SU-DHL-6 (cell line): ENCODE data around the gene GARIN5B.

Source experiments
- H2AFZ ChIP-seq: fragments of 200-600 bp; sonication (generic); 2 replicates; pipeline ENCODE4 v1.6.1; 2014; ENCODE audit warnings: low read depth, mild to moderate bottlenecking, moderate library complexity, mixed read lengths, antibody characterized with exemption, low read length; ENCODE audit not compliant: severe bottlenecking
- H3F3A ChIP-seq: fragments of 200-600 bp; shearing (Covaris generic); 2 replicates; pipeline ENCODE4 v1.6.0; 2016; ENCODE audit warnings: antibody characterized with exemption, mild to moderate bottlenecking; ENCODE audit not compliant: insufficient read depth
- H3K27ac ChIP-seq: fragments of 200-600 bp; sonication (generic); 2 replicates; pipeline ENCODE4 v1.5.1; 2016; ENCODE audit warnings: low read depth, mild to moderate bottlenecking, low read length, moderate library complexity, mixed read lengths
- H3K27me3 ChIP-seq: fragments of 200-600 bp; sonication (generic), shearing (Covaris generic); 2 replicates; pipeline ENCODE4 v1.6.0; 2014; ENCODE audit warnings: mild to moderate bottlenecking, low read length
- H3K36me3 ChIP-seq: fragments of 200-600 bp; sonication (generic); 2 replicates; pipeline ENCODE4 v1.6.1; 2014; ENCODE audit warnings: mild to moderate bottlenecking, low read length, mixed read lengths
- H3K4me2 ChIP-seq: fragments of 300-600, 200-600 bp; shearing (Covaris generic), sonication (generic); 2 replicates; pipeline ENCODE4 v1.6.0; 2014; ENCODE audit warnings: low read length, low read depth, mild to moderate bottlenecking; ENCODE audit not compliant: poor library complexity, severe bottlenecking
- H3K4me3 ChIP-seq: fragments of 200-600 bp; sonication (generic); 2 replicates; pipeline ENCODE4 v1.5.1; 2014; ENCODE audit warnings: antibody characterized with exemption, low read length, mild to moderate bottlenecking, mixed read lengths; ENCODE audit not compliant: insufficient read depth, poor library complexity, severe bottlenecking
- H3K79me2 ChIP-seq: fragments of 200-600 bp; sonication (generic); 2 replicates; pipeline ENCODE4 v1.6.1; 2014; ENCODE audit warnings: mild to moderate bottlenecking, low read length, moderate library complexity; ENCODE audit not compliant: insufficient read depth
- H3K9ac ChIP-seq: fragments of 200-600 bp; sonication (generic); 2 replicates; pipeline ENCODE4 v1.7.0; 2014; ENCODE audit warnings: mild to moderate bottlenecking, low read length
- H3K9me2 ChIP-seq: fragments of 200-600 bp; sonication (generic); replicated peaks from 2 replicates; pipeline ENCODE4 v1.6.1; 2014; ENCODE audit warnings: low read length; ENCODE audit not compliant: insufficient read depth
- H3K9me3 ChIP-seq: fragments of 200-600 bp; sonication (generic); 2 replicates; pipeline ENCODE4 v1.6.1; 2014; ENCODE audit warnings: low read length, mixed read lengths; ENCODE audit not compliant: insufficient read depth
- H4K20me1 ChIP-seq: fragments of 200-600 bp; sonication (generic); 2 replicates; pipeline ENCODE4 v1.6.1; 2014; ENCODE audit warnings: low read depth, mild to moderate bottlenecking, antibody characterized with exemption, low read length, moderate library complexity, mixed read lengths
- EZH2phosphoT487 ChIP-seq: fragments of 200-600 bp; sonication (generic), shearing (Covaris generic); conservative IDR thresholded peaks from 2 replicates; pipeline ENCODE4 v1.6.1; 2018; ENCODE audit warnings: mild to moderate bottlenecking, antibody characterized with exemption, low read length, moderate library complexity, mixed read lengths
- TF ChIP-seq, protein P1 (sequence below): fragments of 200-600 bp; sonication (generic); IDR thresholded peaks from one replicate; pipeline ENCODE4 v1.5.1; 2017; ENCODE audit warnings: antibody characterized with exemption, mild to moderate bottlenecking, low read length, moderate library complexity; ENCODE audit not compliant: insufficient read depth, poor library complexity, severe bottlenecking

GARIN5B gene

DNA sequence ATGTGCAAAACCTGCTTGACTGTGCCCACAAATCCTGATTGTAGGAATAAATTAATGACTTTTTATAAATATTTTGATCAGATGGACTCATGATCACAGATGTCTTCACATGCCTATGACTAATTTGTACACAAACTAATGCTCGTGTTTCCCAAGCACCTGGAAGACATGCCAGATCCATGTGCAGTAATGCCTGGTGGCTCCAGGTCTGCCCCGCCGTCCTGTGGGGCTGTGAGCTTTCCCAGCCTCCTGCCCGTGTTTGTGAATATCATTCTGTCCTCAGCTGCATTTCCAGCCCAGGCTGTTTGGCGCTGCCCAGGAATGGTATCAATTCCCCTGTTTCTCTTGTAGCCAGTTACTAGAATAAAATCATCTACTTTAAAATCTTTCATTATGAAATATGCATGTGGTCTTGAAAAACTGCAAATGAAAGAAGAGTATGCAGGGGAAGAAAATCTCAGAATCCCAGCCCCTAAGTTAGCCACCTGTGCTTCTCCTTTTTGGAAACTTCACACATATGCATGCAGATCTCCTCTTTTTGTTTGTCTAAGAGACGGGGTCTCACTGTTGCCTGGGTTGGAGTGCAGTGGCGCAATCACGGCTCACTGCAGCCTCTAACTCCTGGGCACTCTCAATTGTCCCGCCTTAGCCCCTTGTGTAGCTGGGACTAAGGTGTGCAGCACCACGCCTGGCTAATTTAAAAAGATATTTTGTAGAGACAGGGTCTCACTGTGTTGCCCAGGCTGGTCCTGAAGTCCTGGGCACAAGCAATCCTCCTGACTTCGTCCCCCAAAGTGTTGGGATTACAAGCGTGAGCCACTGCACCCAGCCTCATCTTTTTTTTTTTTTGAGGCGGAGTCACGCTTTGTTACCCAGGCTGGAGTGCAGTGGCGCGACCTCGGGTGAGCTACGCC lies 28.9 kb upstream of the GARIN5B start:
- H3F3A ChIP-seq, result peaks cover 35% of the 10 kb centered on the region
- no peak for TF ChIP-seq EZH2phosphoT487
- TF ChIP-seq, protein P1, sequence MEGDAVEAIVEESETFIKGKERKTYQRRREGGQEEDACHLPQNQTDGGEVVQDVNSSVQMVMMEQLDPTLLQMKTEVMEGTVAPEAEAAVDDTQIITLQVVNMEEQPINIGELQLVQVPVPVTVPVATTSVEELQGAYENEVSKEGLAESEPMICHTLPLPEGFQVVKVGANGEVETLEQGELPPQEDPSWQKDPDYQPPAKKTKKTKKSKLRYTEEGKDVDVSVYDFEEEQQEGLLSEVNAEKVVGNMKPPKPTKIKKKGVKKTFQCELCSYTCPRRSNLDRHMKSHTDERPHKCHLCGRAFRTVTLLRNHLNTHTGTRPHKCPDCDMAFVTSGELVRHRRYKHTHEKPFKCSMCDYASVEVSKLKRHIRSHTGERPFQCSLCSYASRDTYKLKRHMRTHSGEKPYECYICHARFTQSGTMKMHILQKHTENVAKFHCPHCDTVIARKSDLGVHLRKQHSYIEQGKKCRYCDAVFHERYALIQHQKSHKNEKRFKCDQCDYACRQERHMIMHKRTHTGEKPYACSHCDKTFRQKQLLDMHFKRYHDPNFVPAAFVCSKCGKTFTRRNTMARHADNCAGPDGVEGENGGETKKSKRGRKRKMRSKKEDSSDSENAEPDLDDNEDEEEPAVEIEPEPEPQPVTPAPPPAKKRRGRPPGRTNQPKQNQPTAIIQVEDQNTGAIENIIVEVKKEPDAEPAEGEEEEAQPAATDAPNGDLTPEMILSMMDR, result no peak

DNA sequence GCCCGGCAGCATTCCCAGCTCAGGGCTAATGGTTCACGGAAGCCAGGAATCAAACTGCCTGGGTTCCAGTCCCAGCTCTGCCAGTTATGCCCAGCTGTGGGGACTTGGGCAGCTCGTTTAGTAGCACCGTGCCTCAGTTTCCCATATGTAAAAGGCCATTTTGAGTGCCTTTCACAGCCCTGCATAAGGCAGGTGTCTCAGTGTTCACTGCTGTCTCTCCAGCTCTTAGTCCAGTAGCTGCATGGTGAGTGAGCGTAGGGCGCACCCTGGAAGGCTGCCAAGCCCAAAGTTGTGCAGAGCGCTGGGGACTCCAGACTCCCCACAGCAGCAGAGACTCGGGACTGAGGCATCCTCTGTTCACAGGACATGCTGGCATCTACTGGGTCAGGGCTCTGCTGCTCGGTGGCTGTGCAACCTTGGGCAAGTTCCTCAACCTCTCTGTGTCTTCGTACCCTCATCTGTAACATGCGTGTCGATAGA lies 28.2 kb upstream of the GARIN5B start:
- peaks cover 26% of the 10 kb centered on the region for H4K20me1 ChIP-seq
- no peak overlapping the region for H3K4me3 ChIP-seq
- peaks cover 28% of the 10 kb centered on the region for H3K36me3 ChIP-seq
- no peak for TF ChIP-seq EZH2phosphoT487
- TF ChIP-seq, protein P1, result no peak
- no peaks in the 10 kb centered on the region for H3K9me3 ChIP-seq
- no peak overlapping the region for H3K9ac ChIP-seq
- H2AFZ ChIP-seq, result no peak overlapping the region
- no peak overlapping the region for H3K27ac ChIP-seq
- no peak overlapping the region for H3K4me2 ChIP-seq
- peaks cover 42% of the 10 kb centered on the region for H3F3A ChIP-seq
- no peaks in the 10 kb centered on the region for H3K27me3 ChIP-seq
- H3K9me2 ChIP-seq, result no peaks in the 10 kb centered on the region
- peaks cover 17% of the 10 kb centered on the region for H3K79me2 ChIP-seq

More for the DNA sequence above, 28.9 kb upstream of the GARIN5B start:
- Histone ChIP-seq H3K79me2 (peaks cover 9% of the 10 kb centered on the region), H4K20me1 (peaks cover 20% of the 10 kb centered on the region), H3K9me2 (no peaks in the 10 kb centered on the region), H3K4me3 (no peak overlapping the region), H3K27me3 (no peaks in the 10 kb centered on the region), H3K36me3 (peaks cover 20% of the 10 kb centered on the region), H2AFZ (no peak overlapping the region), H3K9ac (no peak overlapping the region), H3K9me3 (no peaks in the 10 kb centered on the region), H3K27ac (no peak overlapping the region), H3K4me2 (no peak overlapping the region)

DNA sequence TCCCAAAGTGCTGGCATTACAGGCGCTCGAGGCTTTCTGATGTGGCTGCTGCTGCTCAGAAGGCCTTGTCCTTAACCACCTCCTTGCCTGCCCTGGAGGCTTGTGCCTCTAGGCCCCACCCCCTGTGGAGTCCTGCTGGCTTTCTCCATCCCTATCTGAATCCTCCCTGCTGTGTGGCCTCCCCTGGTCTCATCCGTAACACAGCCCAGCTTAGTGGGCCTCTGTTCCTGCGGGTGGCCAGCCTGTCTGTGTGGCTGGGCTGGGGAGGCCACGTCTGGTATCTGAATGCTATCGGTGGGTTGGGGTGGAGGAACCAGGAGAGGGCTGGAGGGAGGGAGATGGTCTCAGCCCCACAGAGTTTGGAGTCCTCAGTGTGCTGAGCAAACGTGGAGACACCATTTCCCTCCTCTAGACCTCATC lies 27.4 kb upstream of the GARIN5B start:
- no peaks in the 10 kb centered on the region for H3K27me3 ChIP-seq
- no peaks in the 10 kb centered on the region for H3K9me3 ChIP-seq
- peaks cover 31% of the 10 kb centered on the region for H3K36me3 ChIP-seq
- H3K9ac ChIP-seq, result no peak overlapping the region
- H3F3A ChIP-seq, result peaks cover 44% of the 10 kb centered on the region
- no peak overlapping the region for H3K4me3 ChIP-seq
- H3K9me2 ChIP-seq, result no peaks in the 10 kb centered on the region
- TF ChIP-seq, protein P1, result no peak
- TF ChIP-seq EZH2phosphoT487, result no peak
- no peak overlapping the region for H2AFZ ChIP-seq
- peaks cover 21% of the 10 kb centered on the region for H3K79me2 ChIP-seq
- H3K4me2 ChIP-seq, result no peak overlapping the region
- peaks cover 26% of the 10 kb centered on the region for H4K20me1 ChIP-seq
- no peak overlapping the region for H3K27ac ChIP-seq
